Renal cortex interstitium (tissue), 11 donors: ENCODE results near the gene MYO5A. TPM values are rescaled to one million over a fixed set of nuclear protein-coding genes. Genes with fewer than 3 reads are reported as not detected.

Source experiments
- DNase-seq, 11 donors: peaks; one replicate each; pipeline ENCODE4 v3.0.0-alpha.2; 2013; ENCODE audit warnings: low read depth in 9 of 11, low spot score in 4 of 11; ENCODE audit errors: extremely low read depth in 1 of 11
- polyA plus RNA-seq, 3 donors: library from polyadenylated mRNA; unstranded; fragments of 120-200 nt; gene quantifications; one replicate each; pipeline ENCODE4 v1.2.1, GENCODE V29; 2013; ENCODE audit not compliant: insufficient read length in 3 of 3

The MYO5A gene
- polyA plus RNA-seq, 3 donors: 7.4 to 9.7 (median 9.6) TPM

GRCh38 chr15:52324109-52324508 lies 204.6 kb downstream of the MYO5A start:
- DNase-seq: no peak

GRCh38 chr15:52318729-52319500 lies 209.8 kb downstream of the MYO5A start:
- DNase-seq: no peak

DNA sequence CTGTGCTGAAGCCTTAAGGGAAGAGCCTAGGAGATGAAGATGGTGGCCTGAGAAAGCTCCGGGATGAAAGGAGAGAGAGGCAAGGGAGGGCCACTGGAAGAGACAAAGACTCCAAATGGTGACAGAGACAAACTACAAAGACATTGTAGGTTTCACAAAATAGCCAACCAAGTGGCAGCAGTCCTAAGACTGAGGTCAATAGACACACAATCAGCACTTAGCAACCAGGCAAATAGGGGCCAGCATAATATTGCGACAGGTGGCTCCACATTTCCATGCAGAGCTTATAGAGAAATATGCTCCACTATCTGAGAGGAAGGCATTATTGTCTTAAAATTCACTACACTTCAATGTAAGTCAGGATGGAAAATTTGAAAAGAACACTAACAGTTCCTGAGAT lies 211.0 kb downstream of the MYO5A start:
- no peak for DNase-seq

DNA sequence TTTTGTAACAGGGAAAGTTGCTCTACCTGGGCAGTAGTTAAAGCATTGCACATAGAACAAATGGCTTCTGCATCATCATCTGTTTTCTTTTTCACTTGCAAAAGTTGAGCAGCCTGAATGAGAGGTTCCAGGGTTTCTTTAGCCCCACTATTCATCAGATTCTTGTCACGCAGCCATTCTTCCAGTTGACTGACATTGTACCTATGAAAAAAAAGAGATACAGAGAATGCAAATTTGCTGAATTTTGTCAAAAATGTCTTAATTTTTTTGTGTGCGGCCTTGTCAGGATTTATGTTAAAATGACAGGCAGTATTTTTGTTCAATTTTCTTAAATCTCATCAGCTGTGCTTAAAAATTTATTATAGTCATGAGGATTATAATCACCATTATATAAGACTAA lies 211.7 kb downstream of the MYO5A start:
- DNase-seq: no peak

GRCh38 chr15:52309154-52309548 lies 219.5 kb downstream of the MYO5A start:
- peak in 1 of 11 donors; percentile 28 for DNase-seq

DNA sequence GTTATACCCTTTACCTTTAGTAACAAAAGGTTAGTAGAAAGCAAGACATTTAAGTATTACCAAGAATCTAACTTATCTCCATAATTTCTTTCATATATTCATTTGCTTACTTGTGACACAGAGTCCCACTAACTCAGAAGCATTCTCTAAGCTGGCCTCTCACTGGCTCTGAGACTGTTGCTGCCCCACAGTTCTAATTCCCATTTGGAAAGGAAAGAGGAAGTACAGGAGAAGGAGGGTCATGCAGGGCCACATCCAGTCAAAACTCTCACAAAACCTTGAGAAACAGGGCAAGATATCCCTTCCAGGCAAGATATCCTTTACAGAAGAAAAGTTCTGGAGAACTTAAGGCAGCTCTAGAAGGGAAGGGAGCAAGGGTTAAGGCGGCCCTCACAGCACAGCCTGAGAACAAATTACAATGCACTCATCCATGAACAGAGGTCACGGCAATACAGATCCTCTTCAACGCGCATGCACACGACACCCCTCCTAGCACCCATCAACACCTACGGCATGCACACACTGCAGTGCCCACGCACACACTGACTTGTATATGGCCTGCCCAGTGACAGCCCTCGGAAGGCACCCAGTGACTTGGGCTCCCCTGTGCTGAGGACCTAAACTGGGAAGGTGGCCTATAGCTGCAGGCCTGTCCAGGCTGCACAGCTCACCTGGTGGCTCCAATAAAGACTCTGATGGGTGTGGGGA lies 220.1 kb downstream of the MYO5A start:
- DNase-seq: no peak

- DNase-seq: no peak
Measured at GRCh38 chr15:52307847-52308246, 220.8 kb downstream of the MYO5A start.

DNA sequence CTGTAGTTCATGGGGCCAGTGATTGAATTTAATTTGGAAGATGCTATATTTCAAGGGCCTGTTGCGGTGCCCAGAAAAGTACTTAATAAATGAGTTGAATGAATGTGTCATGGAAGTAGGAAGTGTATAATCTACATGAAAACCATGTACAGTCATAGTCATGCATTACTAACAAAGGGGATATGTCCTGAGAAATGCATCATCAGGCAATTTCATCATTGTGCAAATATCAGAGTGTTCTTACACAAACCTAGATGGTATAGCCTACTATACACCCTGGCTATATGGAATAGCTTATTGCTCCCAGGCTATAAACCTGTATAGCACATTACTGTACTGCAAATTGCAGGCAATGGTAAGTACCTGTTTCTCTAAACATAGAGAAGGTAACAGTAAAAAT lies 222.4 kb downstream of the MYO5A start:
- no peak for DNase-seq

DNA sequence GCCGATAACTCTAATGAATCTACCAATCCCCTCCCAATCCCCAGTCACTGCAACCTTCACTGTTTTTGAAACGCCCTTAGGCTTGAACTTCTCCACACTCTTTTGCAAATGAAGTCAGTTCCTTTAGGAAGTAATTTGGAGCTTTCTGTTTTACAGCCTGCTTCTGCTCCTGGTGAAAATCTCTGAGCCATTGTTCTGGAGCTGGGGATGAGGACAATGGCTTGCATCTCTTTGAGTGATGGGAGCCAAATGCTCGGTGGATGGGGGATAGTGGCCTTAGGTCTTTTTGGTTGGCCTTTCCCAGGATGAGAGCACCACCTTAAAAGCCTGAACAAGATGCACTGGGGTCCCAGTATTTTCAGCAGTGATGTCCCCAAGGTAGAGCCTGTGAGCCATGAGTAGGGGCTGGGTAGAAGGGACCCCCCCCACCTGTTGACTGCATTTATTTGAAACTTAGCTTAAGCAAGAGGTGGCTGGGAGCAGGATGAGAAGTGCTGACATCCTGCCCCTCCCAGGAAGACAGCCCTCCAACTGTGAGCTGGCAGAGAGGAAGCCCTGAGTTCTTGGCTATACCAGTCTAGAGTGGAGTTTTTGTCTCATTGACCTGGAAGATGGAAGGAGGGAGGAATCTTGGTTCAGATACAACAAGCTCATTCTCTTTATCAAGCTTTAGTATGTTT lies 225.4 kb downstream of the MYO5A start:
- DNase-seq: no peak

DNA sequence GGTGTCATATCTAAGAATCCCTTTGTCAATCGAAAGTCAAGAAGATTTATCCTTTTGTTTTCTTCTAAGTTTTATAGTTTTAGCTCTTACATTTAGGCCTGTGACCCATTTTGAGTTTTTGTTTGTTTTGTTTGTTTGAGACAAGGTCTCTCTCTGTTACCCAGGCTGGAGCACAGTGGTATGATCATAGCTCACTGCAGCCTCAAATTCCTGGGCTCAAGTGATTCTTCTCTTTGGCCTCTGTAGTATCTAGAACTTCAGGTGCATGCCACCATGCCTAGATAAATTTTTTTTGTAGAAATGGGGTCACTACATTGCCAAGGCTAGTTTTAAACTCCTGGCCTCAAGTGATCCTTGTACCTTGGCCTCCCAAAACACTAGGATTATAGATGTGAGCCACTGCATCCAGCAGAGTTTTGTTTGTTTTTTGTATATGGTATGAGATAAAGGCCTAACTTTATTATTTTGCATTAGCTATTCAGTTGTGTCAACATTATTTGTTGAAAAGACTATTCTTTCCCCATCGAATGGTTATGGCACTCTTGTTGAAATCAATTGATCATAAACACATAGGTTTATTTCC lies 227.3 kb downstream of the MYO5A start:
- no peak for DNase-seq

DNA sequence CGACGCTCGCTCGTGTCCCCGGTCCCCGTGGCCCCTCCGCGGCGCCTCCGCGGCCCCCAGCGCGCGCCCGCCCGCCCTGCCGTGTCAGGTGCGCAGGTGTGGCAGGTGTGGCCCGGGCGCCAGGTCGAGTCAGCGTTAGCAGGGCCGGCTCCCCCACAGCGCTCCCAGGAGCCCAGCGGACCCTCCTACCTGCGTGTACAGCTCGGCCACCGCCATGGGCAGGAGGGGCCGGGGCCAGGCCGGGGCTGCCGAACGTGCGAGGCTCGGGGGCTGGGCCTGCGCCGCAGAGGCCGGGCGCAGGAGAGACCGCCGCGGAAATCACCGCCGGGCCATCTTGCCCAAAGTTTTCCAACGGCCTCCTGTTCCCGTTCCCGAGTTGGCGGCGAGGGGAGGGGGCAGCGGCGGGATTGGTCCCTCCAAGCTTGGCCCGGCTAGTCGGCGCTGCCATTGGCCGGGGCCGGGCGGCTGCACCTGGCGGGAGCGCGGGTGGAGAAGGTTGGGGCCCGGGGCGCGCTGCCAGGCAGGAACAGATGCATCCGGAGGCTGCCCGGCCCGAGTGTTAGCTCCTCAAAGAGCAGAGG lies 233.2 kb downstream of the MYO5A start, which contains the start of gene MYO5C:
MYO5C (minus strand) TSS at position 384 of the 581 bp plus-strand sequence; CDS start at position 216, 168 bp downstream.
- peak in 7 of 11 donors; percentile 35 to 75 (median 70) for DNase-seq

DNA sequence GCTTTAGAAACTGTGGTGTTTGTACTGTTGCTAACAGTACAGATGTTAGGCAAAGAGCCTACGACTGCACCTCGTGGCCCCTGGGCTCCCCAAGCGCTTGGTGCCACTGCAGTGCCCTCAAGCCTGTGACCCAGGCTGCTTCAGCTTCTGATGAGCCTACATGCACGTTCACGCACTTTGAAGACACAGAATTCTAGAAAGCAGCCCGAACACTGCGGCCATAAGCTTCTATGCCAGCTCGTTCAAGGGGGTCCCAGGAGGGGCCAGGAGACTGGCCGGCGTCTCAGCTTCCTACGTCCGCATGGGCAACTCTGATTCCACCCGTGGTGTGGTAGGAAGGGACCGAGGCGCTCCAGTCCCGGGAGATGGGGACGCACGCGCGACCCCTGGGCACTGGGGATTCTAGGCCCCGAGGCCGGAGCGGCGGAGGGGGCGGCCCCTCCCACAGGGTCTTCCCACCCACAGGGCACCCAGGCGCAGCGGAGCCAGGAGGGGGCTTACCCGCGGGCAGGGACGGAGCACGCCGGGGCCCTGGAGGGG lies 233.7 kb downstream of the MYO5A start:
- DNase-seq: no peak

DNA sequence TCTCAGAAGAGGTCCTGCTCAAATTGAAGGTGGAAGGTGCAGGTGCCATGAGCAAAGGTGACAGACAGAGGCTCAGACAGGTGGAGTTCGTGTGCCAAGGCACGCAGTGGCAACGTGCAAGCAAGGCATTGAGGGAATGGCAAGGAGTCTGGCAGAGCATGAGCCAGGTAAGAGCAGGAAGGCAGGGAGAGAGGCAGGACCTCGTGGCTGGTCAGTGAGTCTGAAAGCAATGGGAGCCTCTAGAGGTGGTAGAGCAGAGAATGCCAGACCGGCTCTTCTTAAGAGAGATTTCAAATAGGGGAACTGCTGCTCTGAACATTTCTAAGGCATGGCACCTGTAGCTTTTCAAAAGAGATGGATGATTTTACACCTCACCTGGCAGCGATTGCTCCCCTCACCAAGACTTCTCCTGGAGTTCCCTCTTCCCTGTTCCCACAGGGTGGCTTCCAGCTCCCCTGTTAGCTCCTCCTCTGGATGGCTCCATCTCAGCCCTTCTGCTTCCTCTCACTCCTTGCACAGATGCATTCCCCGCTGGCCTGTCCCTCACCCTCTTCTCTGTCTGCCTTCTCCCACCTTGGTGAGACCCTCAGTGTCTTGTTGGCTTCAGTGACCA lies 235.8 kb downstream of the MYO5A start:
- DNase-seq: no peak

GRCh38 chr15:52291204-52291603 lies 237.5 kb downstream of the MYO5A start:
- DNase-seq: no peak

DNA sequence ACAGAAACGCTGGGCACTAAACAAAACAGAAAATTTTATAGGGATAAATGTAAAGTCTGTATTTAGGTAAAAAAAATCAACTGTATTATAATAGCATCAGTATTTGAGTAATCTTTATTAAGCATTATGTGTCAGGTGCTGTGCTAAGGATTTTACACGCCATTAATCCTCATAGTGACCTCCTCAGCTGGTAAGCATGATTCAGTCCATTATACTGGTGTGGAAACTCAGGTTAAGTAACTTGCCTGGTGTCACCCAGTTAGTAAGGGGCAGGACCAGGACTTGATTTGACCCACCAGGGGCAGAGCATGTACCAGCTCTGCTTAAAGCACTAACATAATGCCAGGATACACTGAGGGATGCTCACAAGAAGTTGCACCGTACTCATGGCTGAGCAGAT lies 237.9 kb downstream of the MYO5A start:
- no peak for DNase-seq

DNA sequence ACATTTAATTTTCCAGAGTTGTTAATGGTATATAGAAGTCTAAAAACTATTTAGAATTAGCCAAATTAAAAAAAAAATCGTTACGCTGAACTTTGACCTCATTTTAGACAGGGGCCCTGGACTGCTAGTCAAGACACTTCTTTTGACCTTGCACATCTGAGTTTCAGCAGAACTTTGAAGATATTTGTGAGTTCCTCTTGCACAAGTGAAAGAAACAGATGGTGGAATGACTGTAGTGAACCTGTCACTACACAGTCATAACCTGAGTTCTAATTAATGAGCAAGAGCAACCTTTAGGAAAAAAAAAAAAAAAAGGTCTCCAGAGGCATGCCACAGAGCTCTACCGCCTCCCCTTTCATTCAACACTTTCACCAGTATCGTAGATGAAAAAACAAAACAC lies 238.4 kb downstream of the MYO5A start:
- no peak for DNase-seq

DNA sequence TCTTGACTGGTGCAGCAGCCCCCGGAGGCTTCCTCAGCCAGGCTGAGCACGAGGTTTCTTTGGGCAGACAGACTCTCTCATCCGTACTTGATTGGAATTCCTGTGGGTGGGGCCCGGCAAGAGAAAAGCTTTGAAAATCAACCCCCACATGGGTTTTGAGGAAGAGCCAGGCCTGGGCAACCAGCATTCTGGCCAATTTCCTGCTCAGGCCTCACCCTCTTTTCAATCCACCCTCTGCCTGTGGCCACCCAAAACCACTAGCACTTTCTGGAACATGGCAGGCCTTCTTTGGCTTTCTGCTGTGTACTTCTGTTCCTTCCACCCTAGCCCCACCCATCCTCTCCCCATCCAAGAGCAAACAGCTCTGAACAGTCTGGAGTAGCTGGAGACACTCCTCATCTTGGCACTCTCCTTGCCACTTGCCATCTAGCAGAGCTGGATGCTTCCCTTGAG lies 239.0 kb downstream of the MYO5A start:
- DNase-seq: no peak

GRCh38 chr15:52288986-52289385 lies 239.7 kb downstream of the MYO5A start:
- DNase-seq: no peak
